ENCODE measurements around the gene PEX10. TPM values are rescaled to one million over a fixed set of nuclear protein-coding genes. Genes with fewer than 3 reads are reported as not detected.

The PEX10 gene
- total and polyA plus RNA-seq, 2 experiments from 2014 or later: 24.7 to 25.5 TPM

GRCh38 chr1:2418791-2419320 lies 6.5 kb upstream of the PEX10 start:
- no peaks in the 10 kb centered on the region for H4K20me1 ChIP-seq (ENCODE audit: insufficient read depth, poor library complexity, severe bottlenecking)
- H3K4me3 ChIP-seq: no peak overlapping the region
- peaks cover 4% of the 10 kb centered on the region for H3K27me3 ChIP-seq
- no peaks in the 10 kb centered on the region for H3K9me3 ChIP-seq (ENCODE audit: low read depth)
- H3K9me2 ChIP-seq (replicated peaks; ENCODE audit: insufficient read depth): no peaks in the 10 kb centered on the region
- no peaks in the 10 kb centered on the region for H3K79me2 ChIP-seq
- no peak overlapping the region for H3K4me2 ChIP-seq
- TF ChIP-seq EZH2 (IDR thresholded peaks at IDR 0.05; ENCODE audit: borderline replicate concordance) (no peak), EZH2phosphoT487 (IDR thresholded peaks at IDR 0.05; ENCODE audit: low read depth, severe bottlenecking, unreplicated experiment) (no peak), CTCF (IDR thresholded peaks at IDR 0.05; ENCODE audit: poor library complexity) (no peak)
- no peak for DNase-seq (ENCODE audit: low spot score)
- H3K36me3 ChIP-seq (replicated peaks; ENCODE audit: insufficient read depth, low read depth): no peaks in the 10 kb centered on the region
- no peak overlapping the region for H3K27ac ChIP-seq
- H2AFZ ChIP-seq: no peak overlapping the region
- 80% methylated on average over 14 of the region's 16 CpGs for WGBS (ENCODE audit: low lambda C conversion rate, missing lambda C conversion rate)
- peaks cover 14% of the 10 kb centered on the region for H3K4me1 ChIP-seq (ENCODE audit: insufficient read depth)

GRCh38 chr1:2417833-2418225 lies 5.5 kb upstream of the PEX10 start:
- peaks cover 4% of the 10 kb centered on the region for H3K27me3 ChIP-seq
- no peak for DNase-seq (ENCODE audit: low spot score)
- H3K4me2 ChIP-seq: no peak overlapping the region
- peaks cover 22% of the 10 kb centered on the region for H3K4me1 ChIP-seq (ENCODE audit: insufficient read depth)
- TF ChIP-seq EZH2phosphoT487 (IDR thresholded peaks at IDR 0.05; ENCODE audit: low read depth, severe bottlenecking, unreplicated experiment): no peak
- no peak for TF ChIP-seq CTCF (IDR thresholded peaks at IDR 0.05; ENCODE audit: poor library complexity)
- TF ChIP-seq EZH2 (IDR thresholded peaks at IDR 0.05; ENCODE audit: borderline replicate concordance): no peak
- H3K36me3 ChIP-seq (replicated peaks; ENCODE audit: insufficient read depth, low read depth): no peaks in the 10 kb centered on the region
- H4K20me1 ChIP-seq (ENCODE audit: insufficient read depth, poor library complexity, severe bottlenecking): no peaks in the 10 kb centered on the region
- WGBS (ENCODE audit: low lambda C conversion rate, missing lambda C conversion rate): 80% methylated on average over 14 of the region's 14 CpGs
- no peak overlapping the region for H3K27ac ChIP-seq
- no peaks in the 10 kb centered on the region for H3K9me3 ChIP-seq (ENCODE audit: low read depth)
- H3K79me2 ChIP-seq: peaks cover 3% of the 10 kb centered on the region
- H3K9me2 ChIP-seq (replicated peaks; ENCODE audit: insufficient read depth): no peaks in the 10 kb centered on the region
- no peak overlapping the region for H2AFZ ChIP-seq
- H3K4me3 ChIP-seq: no peak overlapping the region

GRCh38 chr1:2417083-2417832 lies 4.9 kb upstream of the PEX10 start:
- no peak overlapping the region for H3K4me3 ChIP-seq
- H3K27ac ChIP-seq: no peak overlapping the region
- no peaks in the 10 kb centered on the region for H3K9me2 ChIP-seq (replicated peaks; ENCODE audit: insufficient read depth)
- H4K20me1 ChIP-seq (ENCODE audit: insufficient read depth, poor library complexity, severe bottlenecking): no peaks in the 10 kb centered on the region
- peaks cover 4% of the 10 kb centered on the region for H3K27me3 ChIP-seq
- H3K79me2 ChIP-seq: peaks cover 3% of the 10 kb centered on the region
- H3K4me2 ChIP-seq: no peak overlapping the region
- H2AFZ ChIP-seq: no peak overlapping the region
- no peak for TF ChIP-seq EZH2 (IDR thresholded peaks at IDR 0.05; ENCODE audit: borderline replicate concordance)
- TF ChIP-seq EZH2phosphoT487 (IDR thresholded peaks at IDR 0.05; ENCODE audit: low read depth, severe bottlenecking, unreplicated experiment): no peak
- TF ChIP-seq CTCF (IDR thresholded peaks at IDR 0.05; ENCODE audit: poor library complexity): no peak
- 85% methylated on average over 13 of the region's 13 CpGs for WGBS (ENCODE audit: low lambda C conversion rate, missing lambda C conversion rate)
- H3K36me3 ChIP-seq (replicated peaks; ENCODE audit: insufficient read depth, low read depth): no peaks in the 10 kb centered on the region
- H3K4me1 ChIP-seq (ENCODE audit: insufficient read depth): peaks cover 22% of the 10 kb centered on the region
- no peaks in the 10 kb centered on the region for H3K9me3 ChIP-seq (ENCODE audit: low read depth)
- DNase-seq (ENCODE audit: low spot score): no peak

All from hepatocyte (in vitro differentiated cells).